ENCODE results near the gene NR2E1.

The NR2E1 gene

DNA sequence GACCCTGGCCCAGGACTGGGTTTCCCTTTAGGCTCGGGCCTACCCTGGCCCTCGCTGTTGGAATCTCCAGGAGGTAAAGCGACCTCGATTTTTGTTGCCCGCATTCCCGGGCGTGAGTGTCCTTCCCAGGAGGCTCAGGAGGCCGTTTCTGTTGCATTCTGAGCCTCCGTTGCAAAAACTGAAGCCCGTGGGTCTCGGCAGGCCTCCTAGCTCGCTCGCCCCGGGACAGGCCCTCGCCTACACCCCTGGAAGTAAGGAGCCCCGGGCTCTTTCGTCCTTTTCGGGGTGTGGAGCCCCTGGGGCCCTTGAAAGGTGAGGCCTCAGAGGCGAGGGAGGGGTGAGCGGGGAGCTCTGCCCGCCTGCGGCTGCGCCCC, 2.3 kb downstream of the NR2E1 start:
- no peak for FAIRE-seq
- DNase-seq (ENCODE audit: insufficient read length, low spot score), result no peak
- TF ChIP-seq, protein P1, sequence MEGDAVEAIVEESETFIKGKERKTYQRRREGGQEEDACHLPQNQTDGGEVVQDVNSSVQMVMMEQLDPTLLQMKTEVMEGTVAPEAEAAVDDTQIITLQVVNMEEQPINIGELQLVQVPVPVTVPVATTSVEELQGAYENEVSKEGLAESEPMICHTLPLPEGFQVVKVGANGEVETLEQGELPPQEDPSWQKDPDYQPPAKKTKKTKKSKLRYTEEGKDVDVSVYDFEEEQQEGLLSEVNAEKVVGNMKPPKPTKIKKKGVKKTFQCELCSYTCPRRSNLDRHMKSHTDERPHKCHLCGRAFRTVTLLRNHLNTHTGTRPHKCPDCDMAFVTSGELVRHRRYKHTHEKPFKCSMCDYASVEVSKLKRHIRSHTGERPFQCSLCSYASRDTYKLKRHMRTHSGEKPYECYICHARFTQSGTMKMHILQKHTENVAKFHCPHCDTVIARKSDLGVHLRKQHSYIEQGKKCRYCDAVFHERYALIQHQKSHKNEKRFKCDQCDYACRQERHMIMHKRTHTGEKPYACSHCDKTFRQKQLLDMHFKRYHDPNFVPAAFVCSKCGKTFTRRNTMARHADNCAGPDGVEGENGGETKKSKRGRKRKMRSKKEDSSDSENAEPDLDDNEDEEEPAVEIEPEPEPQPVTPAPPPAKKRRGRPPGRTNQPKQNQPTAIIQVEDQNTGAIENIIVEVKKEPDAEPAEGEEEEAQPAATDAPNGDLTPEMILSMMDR (IDR thresholded peaks at IDR 0.05; ENCODE audit: insufficient read depth, missing control alignments), result no peak

DNA sequence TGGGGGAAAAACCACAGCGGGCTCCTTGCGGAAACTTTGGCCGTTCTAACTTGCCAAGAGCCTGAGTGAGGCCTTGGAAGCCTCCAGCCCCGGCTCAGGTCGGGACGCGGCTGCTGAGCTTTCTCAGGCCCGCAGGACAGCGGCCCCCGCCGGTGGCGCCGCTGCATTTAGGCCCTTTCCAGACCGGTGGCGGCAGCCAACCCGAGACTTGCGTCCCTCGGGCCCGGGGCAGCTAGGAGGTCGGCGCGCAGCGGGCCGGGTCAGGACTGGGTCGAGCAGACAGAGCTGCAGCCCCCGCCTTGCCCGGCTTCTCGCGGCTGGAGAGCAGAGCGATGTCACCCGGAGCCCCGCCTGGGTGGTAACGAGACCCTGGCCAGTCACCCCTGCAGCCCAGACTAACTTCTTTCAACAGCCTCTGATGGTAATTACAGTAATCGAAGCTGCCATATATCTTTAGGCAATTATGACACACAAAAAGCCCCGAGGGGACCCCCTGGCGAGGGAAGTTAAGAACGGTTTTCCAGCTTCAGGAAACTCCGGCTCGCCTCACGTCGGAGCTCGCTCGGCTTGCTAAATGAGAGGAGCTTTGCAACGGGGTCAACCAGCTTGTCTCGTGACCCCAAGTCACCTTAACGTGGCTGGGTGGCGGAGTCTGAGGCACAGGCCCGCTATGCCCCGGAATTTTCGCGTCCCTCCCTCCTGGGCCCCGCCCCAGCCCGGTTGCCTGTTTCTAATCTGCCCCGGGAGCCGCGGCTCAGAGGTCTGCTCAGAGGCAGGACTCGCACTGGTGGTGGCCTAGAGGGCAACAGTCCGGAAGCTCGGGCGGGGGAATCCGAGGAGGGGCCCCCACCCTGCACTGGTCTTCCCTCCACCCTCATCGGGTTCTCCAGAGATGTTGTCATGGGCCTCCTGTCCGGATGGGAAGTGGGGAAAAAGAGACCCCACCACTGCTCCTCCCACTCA, 3.0 kb downstream of the NR2E1 start:
- FAIRE-seq (no peak), DNase-seq (ENCODE audit: insufficient read length, low spot score) (no peak)
- TF ChIP-seq, protein P1 (IDR thresholded peaks at IDR 0.05; ENCODE audit: insufficient read depth, missing control alignments), result no peak

DNA sequence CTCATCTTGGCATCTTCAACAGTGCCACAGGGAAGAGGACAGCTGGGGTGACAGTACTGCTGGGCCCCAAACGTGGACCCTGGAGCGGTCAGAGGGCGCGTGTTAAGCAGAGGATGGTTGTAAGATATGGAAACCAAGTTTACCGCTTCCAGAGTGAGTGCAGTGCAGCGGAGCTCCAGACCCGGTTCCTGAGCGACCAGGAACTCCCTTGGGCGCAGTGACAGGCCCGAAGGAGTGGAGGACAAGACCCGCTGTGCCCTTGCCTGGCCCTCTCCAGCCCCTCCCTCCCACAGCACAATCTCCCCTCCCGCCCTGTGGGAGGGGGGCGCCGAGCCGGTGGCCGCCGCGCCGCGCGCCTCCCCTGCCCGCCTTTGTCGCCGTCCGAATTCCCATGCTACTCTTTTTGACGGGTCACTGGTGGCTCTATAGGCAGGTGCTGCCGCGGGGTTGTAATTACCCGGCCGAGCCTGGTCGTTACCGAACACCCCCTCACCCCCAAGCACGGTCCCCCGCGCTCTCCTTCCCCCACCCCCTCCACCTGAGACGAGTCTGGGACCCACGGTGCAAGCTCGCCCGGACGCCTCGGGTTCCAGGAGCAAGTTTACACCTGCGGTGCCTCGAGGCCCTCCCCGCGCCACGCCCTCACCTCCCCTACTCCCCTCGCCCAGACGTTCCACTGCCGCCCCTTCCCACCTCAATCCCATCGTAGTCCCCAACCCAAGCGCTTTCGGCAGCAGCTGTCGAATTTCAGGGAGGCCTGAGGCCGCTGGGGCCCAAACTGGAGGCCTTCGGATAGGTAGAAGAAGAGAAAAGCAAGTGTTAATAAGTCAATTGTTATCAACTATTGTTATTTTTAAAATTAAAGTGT, 3.9 kb downstream of the NR2E1 start:
- FAIRE-seq (no peak), DNase-seq (ENCODE audit: insufficient read length, low spot score) (no peak)
- TF ChIP-seq, protein P1 (IDR thresholded peaks at IDR 0.05; ENCODE audit: insufficient read depth, missing control alignments), result no peak

DNA sequence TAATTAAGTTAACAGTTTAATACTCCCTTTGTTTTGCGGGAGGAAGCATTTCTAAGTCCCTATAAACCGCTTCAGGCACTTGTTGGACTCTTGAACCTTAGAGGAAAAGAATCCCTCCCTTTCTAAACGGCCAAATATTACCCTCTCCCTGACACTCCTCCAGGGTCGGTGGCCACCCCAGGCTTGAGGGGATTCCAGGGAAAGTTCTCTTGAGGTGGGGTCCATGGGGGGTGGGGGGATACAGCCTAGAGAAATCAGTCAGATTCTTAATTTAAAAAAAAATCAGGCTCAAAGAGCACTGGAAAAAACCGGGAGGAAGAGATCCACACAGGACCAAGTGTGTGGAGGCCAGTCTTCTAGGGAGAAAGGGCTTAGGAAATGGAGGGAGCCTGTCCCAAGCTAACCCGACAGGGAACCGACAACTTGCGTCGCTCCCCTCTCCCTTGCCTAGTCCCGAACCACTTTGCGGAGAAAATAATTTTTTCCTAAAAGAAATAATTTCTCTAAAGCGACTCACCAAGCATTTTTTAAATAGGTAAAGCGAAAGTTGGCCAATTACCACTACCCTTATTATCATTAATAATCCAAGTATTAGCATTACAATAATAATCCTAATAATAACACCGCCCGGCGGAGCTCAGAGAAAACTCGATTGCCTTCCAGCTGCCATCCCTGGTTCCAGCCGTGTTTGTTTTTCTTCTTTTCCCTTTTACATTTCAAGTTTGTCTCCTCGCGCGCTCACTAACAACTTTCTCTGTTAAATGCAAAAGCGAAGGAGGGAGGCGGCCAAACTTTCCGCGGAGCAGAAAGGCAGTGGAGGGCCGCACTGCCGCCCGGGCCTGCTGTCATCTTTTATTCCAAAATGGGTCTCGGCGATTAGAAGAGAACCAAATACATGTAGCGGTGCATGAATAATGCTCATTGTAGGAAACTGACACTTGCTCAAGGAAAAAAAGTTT, 4.8 kb downstream of the NR2E1 start:
- TF ChIP-seq, protein P1 (IDR thresholded peaks at IDR 0.05; ENCODE audit: insufficient read depth, missing control alignments), result no peak
- FAIRE-seq, result no peak

DNA sequence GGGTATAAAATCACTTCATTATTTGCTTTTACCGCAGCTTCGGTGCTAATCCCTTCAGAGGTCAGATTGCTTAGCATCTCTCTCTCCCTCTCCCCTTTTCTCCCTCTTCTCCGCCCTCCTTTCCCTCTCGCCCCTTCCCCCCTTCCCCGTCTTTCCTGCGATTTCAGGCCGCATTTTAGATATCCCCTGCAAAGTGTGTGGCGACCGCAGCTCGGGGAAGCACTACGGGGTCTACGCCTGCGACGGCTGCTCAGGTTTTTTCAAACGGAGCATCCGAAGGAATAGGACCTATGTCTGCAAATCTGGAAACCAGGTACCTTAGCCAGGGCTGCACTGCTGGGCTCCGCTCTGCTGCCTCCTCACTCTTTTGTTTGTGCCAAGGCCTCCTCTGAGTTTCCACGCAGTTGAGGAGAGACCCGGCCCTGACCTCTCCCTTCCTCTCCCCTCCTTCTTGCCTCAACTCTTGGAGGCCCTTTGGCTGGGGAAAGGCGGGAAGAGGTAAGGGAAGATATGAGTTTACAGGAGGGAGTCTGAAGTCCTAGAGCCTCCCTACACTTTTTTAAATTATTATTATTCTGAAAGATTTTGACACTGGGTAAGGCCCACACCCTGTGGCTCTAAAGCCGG, 5.6 kb downstream of the NR2E1 start:
- no peak for FAIRE-seq

More for the DNA sequence above, 4.8 kb downstream of the NR2E1 start:
- DNase-seq (ENCODE audit: insufficient read length, low spot score), result no peak

More for the DNA sequence above, 5.6 kb downstream of the NR2E1 start:
- TF ChIP-seq, protein P1 (IDR thresholded peaks at IDR 0.05; ENCODE audit: insufficient read depth, missing control alignments), result no peak
- DNase-seq (ENCODE audit: insufficient read length, low spot score), result no peak
